Measurements from ENCODE around the gene CTNNBL1. TPM values are rescaled to one million over a fixed set of nuclear protein-coding genes. Genes with fewer than 3 reads are reported as not detected.

Gene CTNNBL1
- total RNA-seq (ENCODE audit: unreplicated experiment): 58.0 TPM
- long read RNA-seq, transcript CTNNBL1-201 (16 exons, 1,925 nt): major isoform, 60 of 73 reads
- long read RNA-seq, partial matches to known transcripts: 6 of 73 reads
- long read RNA-seq, other reads (novel, unspliced or antisense): 7 of 73 reads

- H3K27me3 Mint-ChIP-seq (ENCODE audit: unreplicated experiment): peaks cover 3% of the 10 kb centered on the region
- DNase-seq: peak; percentile 98
- no peaks in the 10 kb centered on the region for H3K36me3 Mint-ChIP-seq (ENCODE audit: unreplicated experiment)
- peak within 1 kb of the TSS; percentile 83 for H3K27ac Mint-ChIP-seq (ENCODE audit: unreplicated experiment)
- H3K9me3 Mint-ChIP-seq (ENCODE audit: unreplicated experiment): no peaks in the 10 kb centered on the region
- peak within 1 kb of the TSS; percentile 100 for H3K4me3 Mint-ChIP-seq (ENCODE audit: unreplicated experiment)
- TF ChIP-seq CTCF (IDR thresholded peaks at IDR 0.05; ENCODE audit: partially characterized antibody, unreplicated experiment): no peak
- H3K4me1 Mint-ChIP-seq (ENCODE audit: low read depth, unreplicated experiment): peaks cover 5% of the 10 kb centered on the region
Measured at GRCh38 chr20:37693635-37694626, at the start of gene CTNNBL1. Gene CTNNBL1, plus strand, starts transcription at chr20:37694030. Its CDS starts 93 bp downstream, at chr20:37694123.

GRCh38 chr20:37644605-37645004 lies 49.2 kb upstream of the CTNNBL1 start:
- H3K4me1 Mint-ChIP-seq (ENCODE audit: low read depth, unreplicated experiment): no peaks in the 10 kb centered on the region
- no peaks in the 10 kb centered on the region for H3K9me3 Mint-ChIP-seq (ENCODE audit: unreplicated experiment)
- H3K36me3 Mint-ChIP-seq (ENCODE audit: unreplicated experiment): no peaks in the 10 kb centered on the region
- no peak overlapping the region for H3K4me3 Mint-ChIP-seq (ENCODE audit: unreplicated experiment)
- DNase-seq: no peak
- no peak overlapping the region for H3K27ac Mint-ChIP-seq (ENCODE audit: unreplicated experiment)
- H3K27me3 Mint-ChIP-seq (ENCODE audit: unreplicated experiment): peaks cover 5% of the 10 kb centered on the region
- TF ChIP-seq CTCF (IDR thresholded peaks at IDR 0.05; ENCODE audit: partially characterized antibody, unreplicated experiment): no peak

- no peaks in the 10 kb centered on the region for H3K4me1 Mint-ChIP-seq (ENCODE audit: low read depth, unreplicated experiment)
- DNase-seq: no peak
- TF ChIP-seq CTCF (IDR thresholded peaks at IDR 0.05; ENCODE audit: partially characterized antibody, unreplicated experiment): no peak
- no peaks in the 10 kb centered on the region for H3K36me3 Mint-ChIP-seq (ENCODE audit: unreplicated experiment)
- peaks cover 6% of the 10 kb centered on the region for H3K27me3 Mint-ChIP-seq (ENCODE audit: unreplicated experiment)
- no peaks in the 10 kb centered on the region for H3K9me3 Mint-ChIP-seq (ENCODE audit: unreplicated experiment)
- H3K4me3 Mint-ChIP-seq (ENCODE audit: unreplicated experiment): no peak overlapping the region
- H3K27ac Mint-ChIP-seq (ENCODE audit: unreplicated experiment): no peak overlapping the region
Measured at GRCh38 chr20:37647946-37648345, 45.9 kb upstream of the CTNNBL1 start.

GRCh38 chr20:37649017-37649416 lies 44.8 kb upstream of the CTNNBL1 start:
- peaks cover 1% of the 10 kb centered on the region for H3K9me3 Mint-ChIP-seq (ENCODE audit: unreplicated experiment)
- H3K4me3 Mint-ChIP-seq (ENCODE audit: unreplicated experiment): no peak overlapping the region
- H3K4me1 Mint-ChIP-seq (ENCODE audit: low read depth, unreplicated experiment): no peaks in the 10 kb centered on the region
- H3K27me3 Mint-ChIP-seq (ENCODE audit: unreplicated experiment): peaks cover 8% of the 10 kb centered on the region
- H3K36me3 Mint-ChIP-seq (ENCODE audit: unreplicated experiment): peaks cover 4% of the 10 kb centered on the region
- DNase-seq: no peak
- no peak overlapping the region for H3K27ac Mint-ChIP-seq (ENCODE audit: unreplicated experiment)
- no peak for TF ChIP-seq CTCF (IDR thresholded peaks at IDR 0.05; ENCODE audit: partially characterized antibody, unreplicated experiment)

All from glutamatergic neuron (in vitro differentiated cells).